ENCODE measurements around the gene C11orf98.

Gene C11orf98

GRCh38 chr11:62669420-62670161, 4.6 kb upstream of the C11orf98 start:
- Histone ChIP-seq H2AFZ (ENCODE audit: low read depth, low read length, severe bottlenecking) (no peak overlapping the region), H3K27ac (ENCODE audit: low read depth, low read length) (peak overlapping the region; percentile 41), H4K20me1 (ENCODE audit: low read depth, low read length) (no peaks in the 10 kb centered on the region), H3K79me2 (ENCODE audit: insufficient read depth, low read length) (peaks cover 61% of the 10 kb centered on the region), H3K27me3 (ENCODE audit: low read length) (no peaks in the 10 kb centered on the region), H3K9me3 (ENCODE audit: insufficient read depth, low read length) (no peaks in the 10 kb centered on the region), H3F3A (ENCODE audit: insufficient read depth) (peaks cover 63% of the 10 kb centered on the region), H3K9ac (ENCODE audit: low read length) (0 out of 2 replicates have a peak overlapping the region, but pooled peaks have one; percentile 81), H3K36me3 (ENCODE audit: low read length) (peaks cover 8% of the 10 kb centered on the region; the same call in 1 of the 2 replicates), H3K4me3 (ENCODE audit: insufficient read depth, low read length, poor library complexity, severe bottlenecking) (no peak overlapping the region), H3K4me2 (ENCODE audit: low read depth, low read length, poor library complexity, severe bottlenecking) (peak overlapping the region; percentile 91), H3K9me2 (replicated peaks; ENCODE audit: insufficient read depth, low read length) (no peaks in the 10 kb centered on the region)
- TF ChIP-seq EZH2phosphoT487 (conservative IDR thresholded peaks at IDR 0.05; ENCODE audit: low read length) (no peak), CTCF (IDR thresholded peaks at IDR 0.05; ENCODE audit: insufficient read depth, low read length, poor library complexity, severe bottlenecking) (no peak)

GRCh38 chr11:62667460-62667859, 2.5 kb upstream of the C11orf98 start:
- Histone ChIP-seq H3K79me2 (ENCODE audit: insufficient read depth, low read length) (peaks cover 59% of the 10 kb centered on the region), H2AFZ (ENCODE audit: low read depth, low read length, severe bottlenecking) (no peak overlapping the region), H3K36me3 (ENCODE audit: low read length) (peaks cover 15% of the 10 kb centered on the region), H3K4me2 (ENCODE audit: low read depth, low read length, poor library complexity, severe bottlenecking) (peak overlapping the region; percentile 93), H3K27ac (ENCODE audit: low read depth, low read length) (peak overlapping the region; percentile 92), H3K9me2 (replicated peaks; ENCODE audit: insufficient read depth, low read length) (no peaks in the 10 kb centered on the region), H3K9ac (ENCODE audit: low read length) (peak overlapping the region; percentile 95), H3K27me3 (ENCODE audit: low read length) (no peaks in the 10 kb centered on the region), H4K20me1 (ENCODE audit: low read depth, low read length) (no peaks in the 10 kb centered on the region), H3K4me3 (ENCODE audit: insufficient read depth, low read length, poor library complexity, severe bottlenecking) (peak overlapping the region; percentile 89), H3F3A (ENCODE audit: insufficient read depth) (peaks cover 52% of the 10 kb centered on the region), H3K9me3 (ENCODE audit: insufficient read depth, low read length) (no peaks in the 10 kb centered on the region)
- no peak for TF ChIP-seq CTCF (IDR thresholded peaks at IDR 0.05; ENCODE audit: insufficient read depth, low read length, poor library complexity, severe bottlenecking)
- TF ChIP-seq EZH2phosphoT487 (conservative IDR thresholded peaks at IDR 0.05; ENCODE audit: low read length): no peak

GRCh38 chr11:62666259-62666926, 1.4 kb upstream of the C11orf98 start:
- no peaks in the 10 kb centered on the region for H4K20me1 ChIP-seq (ENCODE audit: low read depth, low read length)
- H3K36me3 ChIP-seq (ENCODE audit: low read length): peaks cover 15% of the 10 kb centered on the region
- H3K9ac ChIP-seq (ENCODE audit: low read length): peak overlapping the region; percentile 95
- no peaks in the 10 kb centered on the region for H3K9me3 ChIP-seq (ENCODE audit: insufficient read depth, low read length)
- peak overlapping the region; percentile 92 for H3K27ac ChIP-seq (ENCODE audit: low read depth, low read length)
- H3K27me3 ChIP-seq (ENCODE audit: low read length): no peaks in the 10 kb centered on the region
- H3K4me2 ChIP-seq (ENCODE audit: low read depth, low read length, poor library complexity, severe bottlenecking): peak overlapping the region; percentile 93
- TF ChIP-seq CTCF (IDR thresholded peaks at IDR 0.05; ENCODE audit: insufficient read depth, low read length, poor library complexity, severe bottlenecking) (no peak), EZH2phosphoT487 (conservative IDR thresholded peaks at IDR 0.05; ENCODE audit: low read length) (no peak)
- H3F3A ChIP-seq (ENCODE audit: insufficient read depth): peaks cover 52% of the 10 kb centered on the region
- H3K4me3 ChIP-seq (ENCODE audit: insufficient read depth, low read length, poor library complexity, severe bottlenecking): peak overlapping the region; percentile 89
- H2AFZ ChIP-seq (ENCODE audit: low read depth, low read length, severe bottlenecking): no peak overlapping the region
- H3K79me2 ChIP-seq (ENCODE audit: insufficient read depth, low read length): peaks cover 52% of the 10 kb centered on the region
- no peaks in the 10 kb centered on the region for H3K9me2 ChIP-seq (replicated peaks; ENCODE audit: insufficient read depth, low read length)
